Measurements from ENCODE around the gene ERBB2. TPM values are rescaled to one million over a fixed set of nuclear protein-coding genes. Genes with fewer than 3 reads are reported as not detected.

The ERBB2 gene
- total and polyA plus RNA-seq, 2 of the 13 experiments (the other 11 are each of a cell fraction or from before 2014, with no cell fraction given): 57.7 to 64.1 TPM

GRCh38 chr17:39667945-39668924 is 31.6 kb upstream of the ERBB2 start, which contains the start of gene PNMT (continued):
- TF ChIP-seq ZNF574 (CRISPR knock-in tag; IDR thresholded peaks at IDR 0.05): peak; percentile 75
- TF ChIP-seq NFE2L2 (IDR thresholded peaks at IDR 0.05; ENCODE audit: low read length): no peak
- peak; percentile 76; the same call in 1 of the 2 replicates for TF ChIP-seq AHR (CRISPR knock-in tag; IDR thresholded peaks at IDR 0.05)
- no peak for TF ChIP-seq THAP9 (CRISPR knock-in tag; IDR thresholded peaks at IDR 0.05; ENCODE audit: borderline replicate concordance)
- peak; percentile 78; the same call in 1 of the 2 replicates for TF ChIP-seq ZNF747 (CRISPR knock-in tag; IDR thresholded peaks at IDR 0.05; ENCODE audit: borderline replicate concordance)
- no peak for TF ChIP-seq RAD51 (IDR thresholded peaks at IDR 0.05; ENCODE audit: borderline replicate concordance)
- TF ChIP-seq TP53 (CRISPR knock-in tag; conservative IDR thresholded peaks at IDR 0.05): no peak
- TF ChIP-seq POLR2AphosphoS2 (IDR thresholded peaks at IDR 0.05; ENCODE audit: low read depth, low read length): no peak
- TF ChIP-seq, protein P1, sequence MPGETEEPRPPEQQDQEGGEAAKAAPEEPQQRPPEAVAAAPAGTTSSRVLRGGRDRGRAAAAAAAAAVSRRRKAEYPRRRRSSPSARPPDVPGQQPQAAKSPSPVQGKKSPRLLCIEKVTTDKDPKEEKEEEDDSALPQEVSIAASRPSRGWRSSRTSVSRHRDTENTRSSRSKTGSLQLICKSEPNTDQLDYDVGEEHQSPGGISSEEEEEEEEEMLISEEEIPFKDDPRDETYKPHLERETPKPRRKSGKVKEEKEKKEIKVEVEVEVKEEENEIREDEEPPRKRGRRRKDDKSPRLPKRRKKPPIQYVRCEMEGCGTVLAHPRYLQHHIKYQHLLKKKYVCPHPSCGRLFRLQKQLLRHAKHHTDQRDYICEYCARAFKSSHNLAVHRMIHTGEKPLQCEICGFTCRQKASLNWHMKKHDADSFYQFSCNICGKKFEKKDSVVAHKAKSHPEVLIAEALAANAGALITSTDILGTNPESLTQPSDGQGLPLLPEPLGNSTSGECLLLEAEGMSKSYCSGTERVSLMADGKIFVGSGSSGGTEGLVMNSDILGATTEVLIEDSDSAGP (CRISPR knock-in tag; IDR thresholded peaks at IDR 0.05; ENCODE audit: borderline replicate concordance): peak; percentile 89
- peak; percentile 88 for TF ChIP-seq ZNF891 (CRISPR knock-in tag; IDR thresholded peaks at IDR 0.05)
- TF ChIP-seq EZH2 (conservative IDR thresholded peaks at IDR 0.05; ENCODE audit: low read depth, low read length): peak; percentile 90
- no peak for TF ChIP-seq RFX5 (IDR thresholded peaks at IDR 0.05; ENCODE audit: low read depth, low read length)
- no peak for TF ChIP-seq EHMT2 (IDR thresholded peaks at IDR 0.05; ENCODE audit: borderline replicate concordance, low read depth, low read length)
- 0 out of 2 replicates have a peak, but pooled peaks have one; percentile 60 for TF ChIP-seq ESRRA (CRISPR knock-in tag; IDR thresholded peaks at IDR 0.05; ENCODE audit: low read depth)
- TF ChIP-seq NR1H2 (CRISPR knock-in tag; IDR thresholded peaks at IDR 0.05; ENCODE audit: borderline replicate concordance, low read depth): no peak
- no peak; the same call in 1 of the 2 replicates for TF ChIP-seq TMF1 (CRISPR knock-in tag; IDR thresholded peaks at IDR 0.05; ENCODE audit: low read depth)
- TF ChIP-seq ZNF660 (CRISPR knock-in tag; IDR thresholded peaks at IDR 0.05; ENCODE audit: borderline replicate concordance, low read depth): no peak
- TF ChIP-seq JARID2 (CRISPR knock-in tag; IDR thresholded peaks at IDR 0.05; ENCODE audit: insufficient replicate concordance): no peak
- 0 out of 2 replicates have a peak, but pooled peaks have one; percentile 25 for TF ChIP-seq ZNF678 (CRISPR knock-in tag; IDR thresholded peaks at IDR 0.05)
- peak; percentile 59 for TF ChIP-seq ZNF446 (CRISPR knock-in tag; IDR thresholded peaks at IDR 0.05)
- no peak for TF ChIP-seq ZNF17 (CRISPR knock-in tag; IDR thresholded peaks at IDR 0.05)
